NCI-H2029 treated with DMSO at 0.1 percent for 48 hours (cell line): ENCODE results near the gene NECTIN1.
"Not testable (repeated sequence)": the region's sequence is repeated elsewhere in the genome, so short reads cannot be mapped to it uniquely, and the experiment has no call there.

Experiments
- DNase-seq: peaks from one replicate; lab custom pipeline; 2025; lab: John Stamatoyannopoulos, UW

The NECTIN1 gene

GRCh38 chr11:119616586-119617339 is 112.2 kb downstream of the NECTIN1 start:
- DNase-seq = no peak

GRCh38 chr11:119615882-119616196 is 113.2 kb downstream of the NECTIN1 start:
- no peak for DNase-seq

GRCh38 chr11:119615003-119615881 is 113.8 kb downstream of the NECTIN1 start:
- no peak for DNase-seq

- DNase-seq = no peak
These were observed 114.6 kb downstream of the NECTIN1 start for GRCh38 chr11:119614222-119615002.

- DNase-seq = no peak
These were observed 116.2 kb downstream of the NECTIN1 start for GRCh38 chr11:119612814-119613213.

- no peak for DNase-seq
These were observed 118.1 kb downstream of the NECTIN1 start for GRCh38 chr11:119610836-119611426.

GRCh38 chr11:119608781-119609180 is 120.2 kb downstream of the NECTIN1 start:
- no peak for DNase-seq

- no peak for DNase-seq
These were observed 120.8 kb downstream of the NECTIN1 start for GRCh38 chr11:119608201-119608600.

GRCh38 chr11:119607726-119608125 is 121.3 kb downstream of the NECTIN1 start:
- no peak for DNase-seq

- DNase-seq = no peak
These were observed 123.8 kb downstream of the NECTIN1 start for GRCh38 chr11:119605137-119605665.

GRCh38 chr11:119602745-119603373 is 126.1 kb downstream of the NECTIN1 start:
- DNase-seq = no peak

- no peak for DNase-seq
These were observed 129.0 kb downstream of the NECTIN1 start for GRCh38 chr11:119599864-119600541.

GRCh38 chr11:119595941-119596340 is 133.1 kb downstream of the NECTIN1 start:
- not testable (repeated sequence) for DNase-seq

GRCh38 chr11:119594639-119595249 is 134.3 kb downstream of the NECTIN1 start:
- DNase-seq = no peak

- DNase-seq = no peak
These were observed 135.7 kb downstream of the NECTIN1 start for GRCh38 chr11:119593346-119593745.

GRCh38 chr11:119592642-119593041 is 136.4 kb downstream of the NECTIN1 start:
- no peak for DNase-seq

GRCh38 chr11:119591836-119592310 is 137.1 kb downstream of the NECTIN1 start:
- no peak for DNase-seq

- DNase-seq = peak; percentile 15
These were observed 138.2 kb downstream of the NECTIN1 start for GRCh38 chr11:119590651-119591351.

GRCh38 chr11:119589001-119589400 is 140.0 kb downstream of the NECTIN1 start:
- no peak for DNase-seq
